Pancreas (tissue), 10 donors: Measurements from ENCODE around the gene TK2. TPM values are rescaled to one million over a fixed set of nuclear protein-coding genes. Genes with fewer than 3 reads are reported as not detected.

Experiments
- ATAC-seq, 4 donors: fragments of 200-7000 bp; cut with Tn5 transposase; one replicate each; pipeline versions ENCODE4 v1.8.0 to v1.9.1; 2020; ENCODE audit warnings: mild to moderate bottlenecking in 4 of 4, moderate library complexity in 4 of 4
- DNase-seq, 6 donors: peaks; one replicate each; pipeline ENCODE4 v3.0.0-alpha.2; 2020
- FAIRE-seq: peaks from 2 replicates; lab custom pipeline; 2012; peaks lifted over from hg19 to GRCh38; lab: Jason Lieb, UNC
- H3K27ac ChIP-seq, 4 donors: fragments of 200-600 bp; sonication (generic); 1 replicate in 3 of 4; 2 replicates in 1 of 4; pipeline versions ENCODE4 v1.5.0 to v1.8.0; 2020
- H3K27me3 ChIP-seq, 4 donors: fragments of 200-600 bp; one replicate each; pipeline ENCODE4 v1.8.0; 2021
- H3K36me3 ChIP-seq, 3 donors: fragments of 200-600 bp; sonication (generic) in 1 of 3; one replicate each; pipeline versions ENCODE4 v1.5.0 to v1.8.0; 2020 to 2021
- H3K4me1 ChIP-seq, 3 donors: fragments of 200-600 bp; one replicate each; pipeline ENCODE4 v1.8.0; 2021
- H3K4me3 ChIP-seq, 4 donors: fragments of 200-600 bp; sonication (generic) in 2 of 4; one replicate each; pipeline versions ENCODE4 v1.5.0 to v1.8.0; 2020 to 2021
- H3K9me3 ChIP-seq, 4 donors: fragments of 200-600 bp; one replicate each; pipeline ENCODE4 v1.8.0; 2021
- WGBS, 2 donors: extraction: QIAGEN DNeasy Blood & Tissue Kit; methylation state at CpG; one replicate each; pipeline ENCODE4 v1.1.7; 2013; 5-methylcytosine and 5-hydroxymethylcytosine counted together
- intact Hi-C, 3 donors: fragments of 100-400 bp; cut with DNase I; formaldehyde crosslinking; loops; one replicate each; pipeline versions ENCODE4 v1.11.1 to v1.14.2; 2022
- polyA plus RNA-seq, 2 donors: library from polyadenylated mRNA; stranded (reverse); fragments of 200-250 nt; gene quantifications; one replicate each; pipeline ENCODE4 v1.2.3, GENCODE V29; 2013
- total RNA-seq, 6 donors: library from RNA; stranded (reverse); fragmentation: NEBNext Ultra II Directional in 4 of 6; extraction: Animal tissue kit (Norgen Biotek cat#: 25700) in 4 of 6; gene quantifications; one replicate each; pipeline versions ENCODE4 v1.2.1 to v1.2.4, GENCODE V29; 2021 to 2023
- TF ChIP-seq, protein P1 (sequence below), 4 donors: fragments of 200-600 bp; sonication (generic) in 3 of 4; IDR thresholded peaks; one replicate each; pipeline versions ENCODE4 v1.5.0 to v1.8.0; 2021; ENCODE audit warnings: antibody characterized with exemption in 4 of 4
- donor health status: healthy with polysubstance abuse.
- donor health status: DM: no; HTN: no; CAD: no; lungs with moderate emphysema.
- donor health status: DM: no; HTN: no; CAD: no.
- donor health status: control.
- donor health status: control.
- donor health status: Bipolar disorder and iron deficiency.
- donor health status: DM: yes; HTN: yes; CAD: no.
- donor health status: DM: no; HTN: no; CAD: no.
- donor health status: DM: no; HTN: no; CAD: no.
- donor health status: DM: yes; HTN: yes; CAD: no.

The TK2 gene
- total and polyA plus RNA-seq, 8 donors, result 13.9 to 22.9 (median 20.5) TPM

- DNase-seq, result no peak
- WGBS, 2 donors, result 93 to 95% methylated on average over 3 of the region's 3 CpGs
- FAIRE-seq, result no peak
- Histone ChIP-seq H3K4me3 (no peak overlapping the region), H3K27me3 (no peaks in the 10 kb centered on the region), H3K36me3 (no peaks in the 10 kb centered on the region), H3K27ac (no peak overlapping the region), H3K4me1 (no peaks in the 10 kb centered on the region), H3K9me3 (no peaks in the 10 kb centered on the region)
- intact Hi-C loops, result no loop called here
- ATAC-seq, result no peak
- TF ChIP-seq, protein P1, sequence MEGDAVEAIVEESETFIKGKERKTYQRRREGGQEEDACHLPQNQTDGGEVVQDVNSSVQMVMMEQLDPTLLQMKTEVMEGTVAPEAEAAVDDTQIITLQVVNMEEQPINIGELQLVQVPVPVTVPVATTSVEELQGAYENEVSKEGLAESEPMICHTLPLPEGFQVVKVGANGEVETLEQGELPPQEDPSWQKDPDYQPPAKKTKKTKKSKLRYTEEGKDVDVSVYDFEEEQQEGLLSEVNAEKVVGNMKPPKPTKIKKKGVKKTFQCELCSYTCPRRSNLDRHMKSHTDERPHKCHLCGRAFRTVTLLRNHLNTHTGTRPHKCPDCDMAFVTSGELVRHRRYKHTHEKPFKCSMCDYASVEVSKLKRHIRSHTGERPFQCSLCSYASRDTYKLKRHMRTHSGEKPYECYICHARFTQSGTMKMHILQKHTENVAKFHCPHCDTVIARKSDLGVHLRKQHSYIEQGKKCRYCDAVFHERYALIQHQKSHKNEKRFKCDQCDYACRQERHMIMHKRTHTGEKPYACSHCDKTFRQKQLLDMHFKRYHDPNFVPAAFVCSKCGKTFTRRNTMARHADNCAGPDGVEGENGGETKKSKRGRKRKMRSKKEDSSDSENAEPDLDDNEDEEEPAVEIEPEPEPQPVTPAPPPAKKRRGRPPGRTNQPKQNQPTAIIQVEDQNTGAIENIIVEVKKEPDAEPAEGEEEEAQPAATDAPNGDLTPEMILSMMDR (IDR thresholded peaks at IDR 0.05), result no peak
Measured at GRCh38 chr16:66574531-66574930, 24.6 kb upstream of the TK2 start.

DNA sequence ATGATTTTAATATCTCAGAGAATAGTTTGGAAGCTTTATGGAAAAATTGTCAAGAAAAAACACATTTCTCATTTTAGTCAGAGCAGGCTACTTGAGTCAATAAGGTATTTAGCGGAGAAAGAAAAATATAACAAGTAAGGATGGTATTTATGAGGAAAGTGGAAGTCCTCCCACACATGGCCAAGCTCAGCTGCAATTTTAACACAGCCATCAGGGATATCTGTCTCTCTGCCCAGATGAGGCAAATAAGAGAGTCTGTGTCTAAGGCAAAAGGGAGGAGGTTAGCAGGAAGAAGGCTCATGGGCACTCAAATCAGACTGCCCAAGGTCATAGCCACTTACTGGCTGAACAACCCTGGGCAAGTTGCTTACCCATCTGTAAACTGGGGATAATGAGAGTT is 24.2 kb upstream of the TK2 start:
- WGBS, 2 donors, result 88 to 91% methylated on average over 1 of the region's 1 CpG
- FAIRE-seq (no peak), DNase-seq (no peak), ATAC-seq (no peak)
- Histone ChIP-seq H3K36me3 (no peaks in the 10 kb centered on the region), H3K27ac (no peak overlapping the region), H3K27me3 (no peaks in the 10 kb centered on the region), H3K9me3 (no peaks in the 10 kb centered on the region), H3K4me3 (no peak overlapping the region), H3K4me1 (no peaks in the 10 kb centered on the region)
- TF ChIP-seq, protein P1 (IDR thresholded peaks at IDR 0.05), result no peak
- intact Hi-C loops, result no loop called here

GRCh38 chr16:66572356-66572755 is 22.4 kb upstream of the TK2 start:
- Histone ChIP-seq H3K27me3 (no peaks in the 10 kb centered on the region), H3K4me3 (no peak overlapping the region), H3K4me1 (no peaks in the 10 kb centered on the region), H3K27ac (no peak overlapping the region), H3K36me3 (no peaks in the 10 kb centered on the region), H3K9me3 (no peaks in the 10 kb centered on the region)
- no peak for ATAC-seq
- intact Hi-C loops, result no loop called here
- 66 to 82% methylated on average over 2 of the region's 2 CpGs for WGBS, 2 donors
- FAIRE-seq, result no peak
- TF ChIP-seq, protein P1 (IDR thresholded peaks at IDR 0.05), result no peak
- DNase-seq, result no peak

DNA sequence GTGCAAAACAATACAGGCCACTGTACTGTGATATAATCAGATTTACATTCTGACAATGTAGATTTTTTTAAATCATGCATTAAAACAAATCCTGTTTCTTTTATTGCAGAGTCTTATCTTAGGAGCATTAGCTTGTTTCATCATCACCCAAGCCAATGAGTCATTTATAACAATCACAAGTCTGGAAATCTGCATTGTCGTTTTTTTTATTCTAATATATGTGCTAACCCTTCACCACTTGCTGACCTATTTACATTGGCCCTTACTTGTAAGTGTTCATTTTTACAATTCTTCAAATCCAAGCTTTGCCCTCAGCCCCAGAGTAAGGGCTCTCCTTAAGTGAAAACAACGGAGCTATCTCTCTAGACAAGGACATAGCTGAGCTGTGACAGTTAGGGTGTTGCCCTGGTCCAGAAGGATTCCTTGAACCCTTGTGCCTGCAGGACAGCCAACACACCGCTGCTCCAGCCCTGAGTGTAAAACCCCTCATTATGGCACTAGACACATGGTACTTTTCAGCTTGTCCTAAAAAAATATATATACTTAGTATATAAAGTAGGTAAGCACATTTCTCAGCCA is 20.0 kb upstream of the TK2 start:
- TF ChIP-seq, protein P1 (IDR thresholded peaks at IDR 0.05), result no peak
- H3K27me3 ChIP-seq, result no peaks in the 10 kb centered on the region
- no peaks in the 10 kb centered on the region for H3K4me1 ChIP-seq
- no peaks in the 10 kb centered on the region for H3K9me3 ChIP-seq
- no peak for FAIRE-seq
- H3K27ac ChIP-seq, result no peak overlapping the region
- 61 to 66% methylated on average over 3 of the region's 3 CpGs for WGBS, 2 donors
- intact Hi-C loops, result no loop called here
- peak in 2 of 4 donors; percentile 29 to 51 for ATAC-seq
- H3K4me3 ChIP-seq, result no peak overlapping the region
- H3K36me3 ChIP-seq, result no peaks in the 10 kb centered on the region
- DNase-seq, result no peak

- H3K36me3 ChIP-seq, result no peaks in the 10 kb centered on the region
- H3K27me3 ChIP-seq, result no peaks in the 10 kb centered on the region
- FAIRE-seq (no peak), DNase-seq (no peak), ATAC-seq (no peak)
- TF ChIP-seq, protein P1 (IDR thresholded peaks at IDR 0.05), result no peak
- no peak overlapping the region for H3K27ac ChIP-seq
- WGBS, 2 donors, result 96 to 100% methylated on average over 1 of the region's 1 CpG
- intact Hi-C loops, result no loop called here
- H3K4me1 ChIP-seq, result no peaks in the 10 kb centered on the region
- H3K9me3 ChIP-seq, result no peaks in the 10 kb centered on the region
- no peak overlapping the region for H3K4me3 ChIP-seq
Measured at GRCh38 chr16:66569131-66569530, 19.2 kb upstream of the TK2 start.
